GM21723 (cell line): ENCODE data around the gene XYLB.
A peak's percentile ranks its signal among the peaks of the same experiment; 100 is the strongest.

ENCODE experiments used
- ATAC-seq: cut with Tn5 transposase; IDR thresholded peaks from one replicate; pipeline ENCODE4 v1.9.1; 2021; ENCODE audit warnings: mild to moderate bottlenecking, moderate library complexity; ENCODE audit not compliant: unreplicated experiment

XYLB gene

DNA sequence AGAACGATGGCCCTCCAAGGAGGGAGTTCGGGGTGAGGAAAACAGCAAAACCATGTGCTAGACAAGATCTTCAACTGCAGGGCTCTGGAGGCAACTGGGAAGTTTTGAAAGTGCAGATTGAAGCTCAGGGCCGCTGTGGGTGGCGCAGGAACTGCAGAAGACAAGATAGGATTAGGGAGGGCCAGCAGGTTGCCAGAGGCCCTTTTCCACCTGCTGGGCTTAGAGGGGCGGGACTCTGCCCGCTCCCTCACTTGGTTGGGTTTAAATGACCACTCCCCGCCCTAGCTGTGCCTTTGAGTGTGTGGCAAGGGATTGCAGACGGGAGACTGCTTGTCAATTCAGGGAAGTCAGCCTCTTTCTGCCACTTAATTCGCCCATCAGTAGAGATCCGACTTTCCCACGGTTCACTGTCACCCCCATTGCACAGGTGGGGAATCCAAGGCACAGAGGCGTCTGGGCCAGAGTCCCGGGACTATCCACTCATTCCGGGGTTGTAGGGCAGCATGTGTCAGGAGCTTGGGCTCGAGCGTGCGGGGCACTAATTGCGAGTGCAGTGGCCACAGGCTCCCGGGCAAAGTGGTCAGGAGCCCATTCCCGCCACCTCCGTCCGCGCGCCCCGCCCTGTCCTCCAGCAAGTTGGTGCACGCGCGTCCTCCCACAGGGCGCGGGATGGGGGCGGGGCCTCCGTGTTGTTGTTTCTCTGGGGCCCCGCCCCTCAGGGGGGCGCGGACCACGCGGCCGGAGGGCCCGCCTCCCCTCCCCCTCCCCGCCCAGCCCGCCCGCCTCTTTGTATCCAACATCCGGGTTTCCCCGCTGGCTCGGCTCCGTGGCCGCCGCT, 106.7 kb downstream of the XYLB start, which contains the start of gene ACVR2B:
Gene ACVR2B, plus strand, starts transcription at position 816 of the 838 bp plus-strand sequence. CDS start 433 bp downstream, outside the sequence.
- ATAC-seq, result peak; percentile 59

DNA sequence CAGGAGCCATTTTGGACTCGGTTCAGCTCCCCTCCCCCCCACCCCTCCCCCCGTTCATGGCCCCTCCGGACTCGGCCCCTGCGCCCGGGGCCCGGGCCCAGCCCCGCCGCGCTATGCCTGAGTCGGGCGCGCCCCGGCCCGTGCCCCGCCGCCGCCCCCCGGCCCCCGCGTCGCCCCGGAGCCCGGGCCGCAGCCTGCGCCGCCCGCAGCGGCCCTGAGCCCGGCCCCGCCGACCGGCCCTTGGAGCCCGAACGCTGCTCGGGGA, 107.3 kb downstream of the XYLB start:
- no peak for ATAC-seq

DNA sequence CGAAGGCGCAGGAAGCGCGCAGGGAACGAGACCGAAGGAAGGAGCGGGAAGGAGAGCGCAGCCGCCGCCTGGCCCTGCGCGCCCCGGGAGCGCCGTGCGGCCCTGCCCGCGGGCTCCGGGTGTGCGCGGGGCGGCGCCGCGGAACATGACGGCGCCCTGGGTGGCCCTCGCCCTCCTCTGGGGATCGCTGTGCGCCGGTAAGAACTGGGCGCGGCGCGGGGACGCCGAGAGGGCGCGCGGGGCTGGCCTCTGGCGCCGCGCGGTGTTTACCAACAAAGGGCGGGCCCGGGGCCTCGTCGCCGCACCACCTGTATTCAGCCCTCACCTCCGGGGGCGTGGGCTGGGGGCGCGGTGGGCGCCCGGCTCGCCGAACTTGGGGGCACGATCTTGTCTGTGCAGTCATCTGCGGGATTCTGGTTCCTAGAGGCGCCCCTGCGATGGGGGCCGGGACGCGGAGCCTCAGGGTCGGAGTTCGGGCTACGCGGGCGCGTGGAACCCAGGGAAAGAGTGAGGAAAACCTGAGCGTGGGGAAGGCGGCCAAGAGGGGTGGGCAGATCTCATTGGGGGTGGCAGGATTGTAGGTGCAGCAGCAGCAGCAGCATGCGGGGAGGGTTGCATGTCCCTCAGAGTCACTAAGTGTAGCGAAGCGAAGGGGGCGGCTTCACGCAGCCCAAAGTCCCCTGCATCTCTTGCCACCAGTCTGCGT, 107.7 kb downstream of the XYLB start:
- peak; percentile 39 for ATAC-seq

DNA sequence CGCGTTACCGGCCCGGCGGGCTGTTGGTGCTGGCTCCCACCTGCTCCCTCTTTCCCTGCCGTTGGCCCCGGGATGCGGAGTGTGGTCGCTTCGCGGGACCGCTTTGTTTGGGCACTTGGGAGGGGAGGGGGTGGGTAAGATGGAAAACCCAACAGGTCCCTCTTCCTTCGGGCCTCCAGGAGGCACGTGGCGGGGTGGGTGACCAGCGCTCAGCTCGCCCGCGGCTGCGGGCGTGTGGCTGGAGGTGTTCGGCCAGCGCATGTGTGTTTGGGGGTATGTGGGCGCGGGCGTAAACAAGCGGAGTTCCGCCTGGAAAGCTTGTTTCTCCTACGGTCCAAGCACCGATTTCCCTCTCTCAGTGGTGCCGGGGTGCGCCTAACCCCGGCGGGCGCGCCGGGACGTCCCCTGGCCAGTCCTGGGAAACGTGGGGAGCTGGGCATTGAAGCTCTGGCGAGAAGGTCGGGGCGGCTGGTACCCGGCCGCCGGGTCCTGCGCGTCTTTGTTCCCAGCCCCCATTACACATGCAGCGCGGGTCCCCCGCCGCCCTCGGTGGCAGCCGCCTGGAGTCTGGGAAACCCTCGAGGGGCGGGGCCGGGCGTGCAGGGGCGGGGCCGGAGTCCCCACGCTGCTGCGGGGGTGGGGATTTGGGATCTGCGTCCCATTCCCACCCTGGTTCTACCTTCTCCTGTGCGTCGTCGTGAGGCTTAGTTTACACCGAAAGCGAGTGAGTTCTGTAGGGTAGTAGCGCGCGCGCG, 108.5 kb downstream of the XYLB start:
- peak; percentile 37 for ATAC-seq

GRCh38 chr3:38455639-38456430, 109.2 kb downstream of the XYLB start:
- ATAC-seq, result peak; percentile 22

DNA sequence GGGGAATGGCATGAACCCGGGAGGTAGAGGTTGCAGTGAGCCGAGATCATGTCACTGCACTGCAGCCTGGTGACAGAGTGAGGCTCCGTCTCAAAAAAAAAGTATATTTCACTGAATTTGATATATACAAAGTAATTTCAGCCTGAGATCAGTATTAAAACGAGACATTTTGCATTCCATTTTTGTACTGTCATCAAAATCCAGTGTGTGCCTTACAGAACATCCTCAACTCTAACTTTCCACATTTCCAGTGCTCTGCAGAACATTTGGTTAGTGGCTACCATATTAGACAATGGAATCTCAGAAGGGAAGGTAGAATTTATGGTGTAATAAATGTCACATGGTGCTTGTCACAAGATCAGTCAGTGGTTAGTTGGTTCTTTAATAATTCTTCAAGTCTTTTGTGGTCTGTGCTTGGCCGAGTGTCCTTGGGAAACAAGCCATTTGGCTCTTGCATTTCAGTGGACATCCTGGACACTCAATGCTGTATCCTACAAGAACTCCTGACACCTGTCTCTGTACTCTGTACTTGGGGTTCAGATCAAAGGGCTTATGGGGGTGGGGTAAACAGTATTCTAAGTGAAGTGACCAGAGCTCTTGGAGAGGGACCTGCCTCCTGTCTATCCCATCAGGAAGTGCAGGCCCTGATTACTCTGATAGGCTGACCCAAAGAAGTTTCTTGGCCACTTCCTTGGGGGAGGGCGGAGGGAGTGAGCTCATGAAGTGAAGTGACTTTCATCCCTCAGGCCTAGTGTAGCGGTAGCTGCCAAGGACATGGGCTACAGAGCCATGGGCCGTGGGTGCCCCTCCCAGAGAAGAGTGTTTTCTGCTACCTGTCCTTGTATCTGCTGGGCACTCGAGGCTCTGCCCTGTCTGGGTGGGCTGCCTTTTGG, 110.8 kb downstream of the XYLB start:
- no peak for ATAC-seq

DNA sequence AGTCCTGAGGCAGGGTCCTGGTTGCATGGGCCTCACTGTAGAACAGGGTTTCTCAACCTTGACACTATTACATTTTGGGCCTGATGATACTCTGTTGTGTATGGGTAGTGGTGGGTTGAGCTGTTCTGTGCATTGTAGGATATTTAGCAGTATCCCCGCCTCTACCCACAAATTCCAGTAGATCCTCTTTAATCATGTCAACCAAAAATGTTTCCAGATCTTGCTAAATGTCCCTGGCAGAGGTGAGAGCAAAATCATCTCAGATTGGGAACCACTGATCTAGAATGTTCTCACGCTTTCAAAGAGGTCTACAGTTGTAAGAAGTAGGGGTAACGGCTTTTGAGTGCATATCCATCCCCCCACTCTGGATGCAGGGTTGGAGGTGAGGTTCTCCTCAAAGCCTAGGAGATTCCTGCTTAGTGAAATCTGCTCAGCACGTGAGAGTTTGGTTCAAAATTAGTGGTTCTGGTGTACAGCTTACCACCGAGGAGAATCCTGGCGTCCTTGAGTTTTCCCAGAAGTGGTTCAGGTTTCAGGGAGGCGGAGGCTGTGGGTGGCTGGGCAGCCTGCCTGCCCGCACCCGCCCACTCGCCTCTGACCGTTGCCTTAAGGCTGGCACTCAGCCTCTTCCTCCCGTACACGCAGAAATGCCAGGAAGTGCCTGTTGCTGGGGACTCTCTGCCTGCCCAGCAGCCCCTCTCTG, 112.4 kb downstream of the XYLB start:
- no peak for ATAC-seq

GRCh38 chr3:38459499-38460048, 113.0 kb downstream of the XYLB start:
- no peak for ATAC-seq

- ATAC-seq, result no peak
Observed at GRCh38 chr3:38460377-38461270, 114.0 kb downstream of the XYLB start.
